DMS53 (cell line): ENCODE measurements around the gene FNDC3B.

Experiments used
- DNase-seq: peaks from one replicate; lab custom pipeline; 2025; lab: John Stamatoyannopoulos, UW

The FNDC3B gene

GRCh38 chr3:172054115-172054764, 14.9 kb downstream of the FNDC3B start:
- no peak for DNase-seq

GRCh38 chr3:172056416-172056815, 17.0 kb downstream of the FNDC3B start:
- no peak for DNase-seq

DNA sequence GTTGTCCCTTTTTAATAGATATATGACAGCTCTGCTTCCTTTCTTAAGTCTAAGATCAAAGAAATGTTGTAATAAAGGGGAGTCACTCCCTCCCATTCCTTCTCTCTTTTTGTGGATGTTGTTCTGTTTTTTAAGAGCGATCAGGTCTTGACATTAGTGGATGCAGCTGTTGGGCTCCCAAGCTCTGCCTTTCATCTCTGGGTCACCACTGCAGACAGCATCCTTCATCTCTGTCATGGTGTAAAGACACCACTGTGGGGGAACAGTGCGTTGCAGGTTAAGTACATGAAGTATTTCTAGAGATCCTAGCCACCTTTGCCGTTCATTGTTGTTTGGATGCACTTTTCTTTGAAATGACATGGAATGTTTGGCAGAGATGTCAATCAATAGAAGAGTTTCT, 17.7 kb downstream of the FNDC3B start:
- no peak for DNase-seq

DNA sequence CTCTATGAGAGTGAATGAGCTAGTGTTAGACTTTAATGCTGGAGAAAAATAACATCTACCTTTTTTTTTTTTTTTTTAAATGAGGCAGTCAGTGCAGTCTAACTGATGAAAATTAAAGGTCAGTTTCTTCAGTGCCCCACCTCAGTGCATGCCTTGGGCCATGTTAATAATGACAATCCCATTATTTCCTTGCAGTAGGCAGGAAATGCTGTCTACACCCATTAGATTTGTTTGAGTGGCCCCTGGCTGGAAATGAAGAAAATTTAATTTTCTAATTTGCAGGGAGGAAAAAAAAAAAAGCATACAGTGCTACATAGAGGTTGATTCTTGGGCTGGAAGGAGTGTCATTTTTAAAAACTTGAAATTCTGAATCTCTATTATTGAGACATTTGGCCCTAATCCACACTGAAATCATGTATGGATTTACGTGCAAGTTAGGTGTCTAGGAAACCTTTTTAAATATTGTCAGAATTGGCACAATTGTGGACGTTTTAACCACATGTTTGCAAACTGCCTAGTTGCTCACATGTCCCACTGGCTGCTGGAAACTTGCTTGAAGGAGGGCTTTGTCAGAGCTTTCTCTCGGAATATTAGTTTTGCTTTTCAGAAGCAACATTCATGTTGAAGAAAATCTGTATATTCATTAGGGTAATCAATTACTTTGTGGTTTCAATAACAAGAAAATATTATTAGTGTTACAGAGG, 18.4 kb downstream of the FNDC3B start:
- no peak for DNase-seq

- DNase-seq, result no peak
Measured at GRCh38 chr3:172059532-172059931, 20.2 kb downstream of the FNDC3B start.

- DNase-seq, result no peak
Measured at GRCh38 chr3:172060234-172060633, 20.9 kb downstream of the FNDC3B start.

GRCh38 chr3:172061724-172062184, 22.4 kb downstream of the FNDC3B start:
- no peak for DNase-seq

DNA sequence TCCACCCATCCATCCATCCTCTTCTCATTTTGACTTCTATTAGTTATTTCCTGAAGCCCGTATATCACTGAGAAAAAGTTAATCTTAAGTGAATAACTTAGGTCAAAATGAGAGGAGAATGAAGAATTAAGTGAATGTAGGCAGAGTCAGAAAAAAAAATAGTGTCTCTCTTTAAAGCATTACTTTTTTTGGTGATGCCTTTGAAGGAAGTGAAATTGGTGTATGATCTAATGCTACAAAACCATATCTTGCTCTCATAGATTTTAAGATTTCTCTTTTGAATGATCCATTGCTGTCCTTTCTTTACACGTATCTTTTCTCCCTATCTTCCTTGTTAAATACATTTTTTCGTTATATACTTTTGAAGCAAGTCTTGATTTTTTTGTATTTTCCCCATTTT, 23.4 kb downstream of the FNDC3B start:
- no peak for DNase-seq

DNA sequence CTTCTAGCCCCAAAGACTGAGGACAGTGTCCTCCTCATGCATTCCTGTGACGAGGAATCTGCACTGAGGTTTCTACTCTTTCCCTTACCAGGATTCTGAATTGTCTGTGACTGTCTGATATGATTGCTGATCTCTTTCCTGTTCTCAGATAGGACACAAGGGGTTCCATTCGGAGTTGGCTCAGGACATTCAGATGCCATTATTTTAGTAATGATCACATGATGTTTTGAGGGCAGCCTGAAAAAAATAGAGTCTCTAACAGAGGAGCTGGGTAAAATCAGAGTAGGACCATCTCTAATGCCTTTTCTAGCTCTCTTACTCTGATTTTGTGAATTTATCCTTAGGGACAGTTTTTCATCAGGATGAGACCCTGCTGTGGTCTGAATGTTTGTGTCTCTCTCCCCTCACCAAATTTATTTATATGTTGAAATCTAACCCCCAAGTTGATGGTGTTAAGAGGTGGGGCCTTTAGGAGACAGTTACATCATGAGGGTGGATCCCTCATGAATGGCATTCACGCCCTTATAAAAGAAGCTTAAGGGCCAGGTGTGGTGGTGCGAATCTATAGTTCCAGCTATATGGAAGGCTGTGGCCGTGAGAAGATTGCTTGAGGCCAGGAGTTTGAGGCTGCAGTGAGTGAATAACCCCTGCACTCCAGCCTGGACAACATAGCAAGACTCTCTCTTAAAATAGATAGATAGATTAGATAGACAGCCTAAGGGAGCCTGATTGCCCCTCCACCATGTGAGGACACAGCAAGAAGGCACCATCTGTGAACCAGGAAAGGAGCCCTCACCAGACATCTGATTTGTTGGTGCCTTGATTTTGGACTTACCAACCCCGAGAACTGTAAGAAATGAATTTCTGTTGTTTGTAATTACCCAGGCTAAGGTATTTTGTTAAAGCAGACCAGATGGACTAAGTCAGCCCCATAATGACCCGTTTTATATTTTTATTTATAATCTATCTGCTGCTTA, 24.4 kb downstream of the FNDC3B start:
- DNase-seq, result no peak

GRCh38 chr3:172065527-172065926, 26.1 kb downstream of the FNDC3B start:
- no peak for DNase-seq

DNA sequence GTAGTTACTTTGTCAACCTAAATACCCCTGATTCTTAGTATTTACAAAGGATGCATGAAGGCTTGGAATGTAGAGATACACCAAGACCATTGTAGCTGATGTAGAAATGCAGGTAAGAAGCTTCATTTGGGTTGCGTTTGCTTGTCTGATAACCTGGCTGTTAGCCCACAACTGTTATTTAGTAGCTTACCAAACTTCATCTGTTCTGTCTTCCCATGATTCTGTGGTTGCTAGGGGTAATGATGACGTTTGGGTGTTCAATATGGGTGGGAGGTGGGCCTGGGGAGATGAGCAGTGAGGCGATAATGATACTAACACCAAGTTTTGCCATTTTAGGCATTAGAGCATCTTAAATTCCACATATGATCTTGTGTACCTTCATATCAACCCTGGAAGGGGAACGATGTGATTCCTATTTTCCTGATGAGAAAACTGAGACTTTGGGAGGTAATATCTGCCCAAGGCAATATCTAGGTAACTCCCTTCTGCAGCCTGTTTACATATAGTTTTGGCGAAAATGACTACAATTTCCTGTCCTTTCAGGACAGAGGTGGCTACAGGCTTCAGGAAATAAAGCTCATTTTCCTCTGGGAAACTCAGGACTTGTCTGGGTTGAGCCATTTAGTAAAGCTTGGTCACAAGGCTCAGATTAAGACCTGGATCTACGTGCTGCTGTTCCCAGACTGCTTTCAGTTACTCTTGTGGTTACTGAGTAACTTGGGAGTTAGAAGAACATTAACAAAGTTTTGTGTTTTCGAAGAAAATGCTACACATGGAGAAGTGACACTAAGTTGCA, 26.8 kb downstream of the FNDC3B start:
- DNase-seq, result peak; percentile 29

- no peak for DNase-seq
Measured at GRCh38 chr3:172066880-172067796, 27.8 kb downstream of the FNDC3B start.

DNA sequence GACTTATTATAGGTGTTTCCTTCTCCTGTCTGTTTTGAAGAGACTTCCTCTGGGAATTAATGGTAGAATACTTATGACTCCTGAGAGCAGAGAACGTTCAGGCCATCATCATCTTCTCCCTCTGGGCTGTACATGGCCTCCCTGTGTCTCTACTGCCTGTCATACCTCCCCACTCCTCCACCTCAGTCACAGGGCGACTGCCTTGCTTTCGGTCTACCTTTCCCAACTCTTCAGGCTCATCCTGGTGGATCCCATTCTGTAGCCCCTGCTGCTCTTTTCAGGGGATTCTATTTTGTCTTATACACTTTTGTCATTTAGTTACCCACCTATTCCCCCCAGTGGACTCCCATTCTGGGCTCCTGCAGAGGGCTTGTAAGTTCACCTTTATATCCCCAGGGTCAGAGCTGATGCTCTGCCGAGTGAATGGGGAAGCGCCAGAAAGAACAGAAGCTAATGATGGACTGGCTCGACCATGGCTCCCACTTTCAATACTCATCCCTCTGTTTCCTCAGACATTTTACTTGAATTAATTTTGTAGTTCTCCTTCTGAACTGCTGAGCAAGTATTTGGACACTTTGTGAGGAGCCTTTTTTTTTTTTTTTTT, 28.6 kb downstream of the FNDC3B start:
- no peak for DNase-seq

DNA sequence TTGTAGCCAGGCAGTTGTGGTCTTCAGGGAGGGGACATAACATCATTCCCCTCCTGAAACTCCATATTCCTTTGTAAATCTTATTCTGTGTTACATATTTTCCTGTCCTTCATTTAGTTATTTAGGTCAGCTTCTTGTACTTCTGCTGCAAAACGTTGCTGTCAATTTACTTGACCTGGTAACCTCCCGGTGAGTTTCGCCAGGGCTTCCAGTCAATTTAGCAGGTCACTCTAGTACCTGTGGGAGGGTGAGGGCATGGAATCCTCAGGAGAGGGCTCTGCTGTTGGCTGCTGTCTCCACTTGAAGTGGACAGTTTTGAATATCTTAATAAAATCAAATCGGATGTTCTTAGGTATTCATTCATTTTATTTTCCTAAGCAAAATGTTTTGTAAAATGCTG, 29.6 kb downstream of the FNDC3B start:
- DNase-seq, result no peak

DNA sequence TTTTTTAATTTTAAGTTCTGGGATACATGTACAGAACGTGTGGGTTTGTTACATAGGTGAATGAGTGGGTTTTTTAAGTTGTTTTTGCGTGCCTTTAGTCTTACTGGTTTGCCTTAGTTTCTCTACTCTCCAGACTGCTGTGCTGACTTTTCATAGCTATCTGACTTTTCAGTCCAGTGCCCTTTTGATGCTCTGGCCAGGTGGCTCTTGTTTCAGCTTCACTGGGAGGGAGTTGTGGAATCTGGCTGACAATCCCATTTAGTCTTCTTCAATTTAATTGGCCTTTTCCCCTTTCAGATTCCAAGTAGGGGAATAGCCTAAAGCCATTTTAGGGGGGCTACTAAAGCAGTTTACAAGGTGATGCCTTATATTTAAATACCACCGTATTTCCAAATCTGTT, 30.1 kb downstream of the FNDC3B start:
- DNase-seq, result no peak

DNA sequence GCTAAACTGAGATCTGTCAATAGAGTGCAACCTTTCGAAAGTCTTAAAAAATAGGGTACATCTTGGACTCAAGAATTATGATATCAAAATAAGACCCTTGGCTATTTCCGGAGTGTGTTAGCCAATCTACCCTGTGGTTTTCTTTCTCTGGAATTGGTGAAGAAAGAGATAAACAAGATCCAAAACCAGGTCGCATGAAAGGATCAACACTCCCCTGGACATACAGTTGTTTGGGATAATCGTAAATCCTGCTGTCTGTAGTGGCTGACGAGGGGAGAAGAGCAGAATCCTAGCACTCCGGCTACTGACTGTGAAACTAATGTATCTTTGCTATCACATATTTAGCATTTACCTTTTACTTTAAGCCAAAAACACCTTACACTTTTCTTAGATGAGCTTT, 30.9 kb downstream of the FNDC3B start:
- DNase-seq, result no peak

DNA sequence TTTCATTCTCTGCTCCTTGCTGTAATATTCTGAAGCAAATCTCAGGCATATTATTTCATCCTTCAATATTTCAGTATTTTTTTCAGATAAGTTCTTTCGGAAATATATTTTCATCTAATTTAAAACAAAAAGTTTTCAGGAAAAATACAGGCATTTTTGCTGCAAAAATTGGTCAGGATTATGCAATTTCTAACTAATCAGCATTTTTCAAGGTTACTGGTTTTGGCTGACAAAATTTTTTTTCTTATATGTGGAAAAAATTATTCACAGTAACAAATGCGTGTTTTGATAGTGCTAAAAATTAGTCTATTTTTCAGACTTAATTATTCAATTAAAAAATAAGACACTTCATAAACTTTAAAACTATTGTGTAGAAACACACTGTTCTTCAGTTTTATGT, 31.4 kb downstream of the FNDC3B start:
- no peak for DNase-seq

DNA sequence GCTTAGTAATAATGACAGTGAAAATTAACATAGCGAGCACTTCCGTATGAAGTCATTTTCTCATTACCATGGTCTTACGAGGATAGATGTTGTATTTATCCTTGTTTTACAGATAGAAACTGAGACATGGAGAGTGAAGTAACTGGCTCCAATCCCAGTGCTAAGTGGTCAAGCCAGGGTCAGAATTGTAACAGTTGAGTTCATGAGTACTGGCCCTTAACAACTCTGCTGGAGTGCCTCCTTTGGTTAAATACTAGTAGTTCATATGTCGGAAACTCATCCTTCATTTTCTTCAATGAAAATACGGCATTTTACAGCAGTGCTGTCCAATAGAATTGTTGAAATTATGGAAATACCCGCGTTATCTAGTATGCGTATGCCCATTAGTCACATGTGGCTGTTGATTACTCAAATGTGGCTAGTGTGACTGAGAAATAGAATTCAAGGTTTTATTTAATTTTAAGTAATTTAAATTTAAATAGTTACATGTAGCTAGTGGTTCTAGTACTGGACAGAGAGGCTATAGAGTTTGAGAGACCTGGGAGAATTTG, 32.5 kb downstream of the FNDC3B start:
- no peak for DNase-seq

- DNase-seq, result no peak
Measured at GRCh38 chr3:172072543-172072942, 33.2 kb downstream of the FNDC3B start.
